8988T (cell line): ENCODE measurements around the gene KHNYN.

ENCODE experiments used
- DNase-seq: peaks from one replicate; pipeline ENCODE4 v3.0.0; 2011

Gene KHNYN

GRCh38 chr14:24425704-24426103 lies 4.0 kb upstream of the KHNYN start:
- no peak for DNase-seq

GRCh38 chr14:24426150-24426911 lies 3.4 kb upstream of the KHNYN start:
- no peak for DNase-seq

GRCh38 chr14:24426912-24427536 lies 2.7 kb upstream of the KHNYN start:
- DNase-seq, result no peak

- DNase-seq, result no peak
Measured at GRCh38 chr14:24427537-24428508, 1.9 kb upstream of the KHNYN start.

GRCh38 chr14:24428628-24429394 lies 943 bp upstream of the KHNYN start:
- no peak for DNase-seq

GRCh38 chr14:24430143-24430681 lies 458 bp downstream of the KHNYN start:
- DNase-seq, result peak; percentile 70

GRCh38 chr14:24430682-24431568 lies 1.2 kb downstream of the KHNYN start:
- DNase-seq, result no peak

- DNase-seq, result peak; percentile 92
Measured at GRCh38 chr14:24431569-24432258, 2.0 kb downstream of the KHNYN start.

GRCh38 chr14:24432259-24433131 lies 2.7 kb downstream of the KHNYN start:
- DNase-seq, result no peak

- no peak for DNase-seq
Measured at GRCh38 chr14:24434036-24434435, 4.3 kb downstream of the KHNYN start.

GRCh38 chr14:24434676-24435075 lies 4.9 kb downstream of the KHNYN start:
- DNase-seq, result no peak

- no peak for DNase-seq
Measured at GRCh38 chr14:24435192-24435810, 5.5 kb downstream of the KHNYN start.

- DNase-seq, result no peak
Measured at GRCh38 chr14:24435998-24436354, 6.2 kb downstream of the KHNYN start.

GRCh38 chr14:24436355-24437019 lies 6.7 kb downstream of the KHNYN start:
- DNase-seq, result peak; percentile 45

- DNase-seq, result no peak
Measured at GRCh38 chr14:24437020-24437735, 7.4 kb downstream of the KHNYN start.

GRCh38 chr14:24437736-24438067 lies 7.9 kb downstream of the KHNYN start:
- no peak for DNase-seq

GRCh38 chr14:24438223-24439097 lies 8.7 kb downstream of the KHNYN start:
- DNase-seq, result no peak
